IPS-18c (cell line): ENCODE measurements around the gene PMM2.

Experiments
- H3K4me3 ChIP-seq: 2 replicates; pipeline ENCODE4 v1.7.0; 2013; ENCODE audit warnings: low read depth, mild to moderate bottlenecking, low read length, moderate library complexity; ENCODE audit not compliant: insufficient read depth
- H3K9me3 ChIP-seq: one replicate; pipeline ENCODE4 v1.6.1; 2013; ENCODE audit warnings: mild to moderate bottlenecking, low read length, moderate library complexity; ENCODE audit not compliant: control insufficient read depth, insufficient read depth

Gene PMM2

DNA sequence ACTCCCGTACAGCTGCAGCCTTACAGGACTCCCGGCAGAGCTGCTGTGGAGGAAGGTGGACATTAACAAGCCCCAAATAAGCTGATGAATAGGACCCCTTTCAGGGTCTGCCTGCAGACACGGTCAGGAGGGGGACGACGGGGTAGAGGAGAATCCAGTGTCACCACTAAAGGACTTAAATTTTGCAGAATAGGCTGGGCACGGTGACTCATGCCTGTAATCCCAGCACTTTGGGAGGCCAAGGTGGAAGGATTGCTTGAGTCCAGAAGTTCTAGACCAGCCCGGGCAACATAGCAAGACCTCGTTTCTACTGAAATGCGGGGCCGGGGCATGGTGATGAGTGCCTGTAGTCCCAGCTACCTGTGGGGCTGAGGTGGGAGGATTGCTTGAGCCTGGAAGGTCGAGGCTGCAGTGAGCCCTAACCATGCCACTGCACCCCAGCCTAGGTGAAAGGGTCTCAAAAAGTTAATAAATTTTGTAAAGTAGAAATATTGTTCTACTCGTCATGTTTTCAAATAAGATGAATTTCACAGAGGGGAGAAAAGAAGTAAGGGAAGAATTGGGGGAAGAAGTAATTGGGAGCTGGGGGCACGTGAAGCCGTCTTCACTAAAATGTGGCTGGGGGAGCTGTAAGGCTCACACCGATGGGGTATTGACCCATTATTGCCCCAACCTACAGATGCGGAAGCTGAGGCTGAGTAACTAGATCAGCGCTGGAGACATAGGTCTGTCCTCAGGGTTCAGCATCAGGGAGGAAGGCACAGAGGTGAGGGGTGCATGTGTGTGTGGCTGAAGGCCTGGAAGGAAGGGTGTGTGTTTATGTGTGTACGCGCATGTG is 89.2 kb downstream of the PMM2 start:
- H3K4me3 ChIP-seq = no peak overlapping the region
- H3K9me3 ChIP-seq = peaks cover 2% of the 10 kb centered on the region

DNA sequence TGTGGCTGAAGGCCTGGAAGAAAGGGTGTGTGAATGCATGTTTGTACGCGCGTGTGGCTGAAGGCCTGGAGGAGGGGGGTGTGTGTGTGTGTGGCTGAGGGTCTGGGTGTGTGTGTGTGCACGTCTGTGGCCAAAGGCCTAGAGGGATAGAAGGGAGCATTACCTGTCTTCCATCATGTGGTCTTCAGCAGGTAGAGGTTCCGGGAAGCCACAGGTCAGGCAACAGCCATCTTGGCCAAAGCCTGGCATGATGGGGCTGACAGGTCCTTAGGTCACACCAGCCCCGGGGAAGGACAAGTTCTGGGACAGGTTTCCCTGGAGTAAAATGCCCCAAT is 89.8 kb downstream of the PMM2 start:
- peaks cover 2% of the 10 kb centered on the region for H3K9me3 ChIP-seq
- no peak overlapping the region for H3K4me3 ChIP-seq

DNA sequence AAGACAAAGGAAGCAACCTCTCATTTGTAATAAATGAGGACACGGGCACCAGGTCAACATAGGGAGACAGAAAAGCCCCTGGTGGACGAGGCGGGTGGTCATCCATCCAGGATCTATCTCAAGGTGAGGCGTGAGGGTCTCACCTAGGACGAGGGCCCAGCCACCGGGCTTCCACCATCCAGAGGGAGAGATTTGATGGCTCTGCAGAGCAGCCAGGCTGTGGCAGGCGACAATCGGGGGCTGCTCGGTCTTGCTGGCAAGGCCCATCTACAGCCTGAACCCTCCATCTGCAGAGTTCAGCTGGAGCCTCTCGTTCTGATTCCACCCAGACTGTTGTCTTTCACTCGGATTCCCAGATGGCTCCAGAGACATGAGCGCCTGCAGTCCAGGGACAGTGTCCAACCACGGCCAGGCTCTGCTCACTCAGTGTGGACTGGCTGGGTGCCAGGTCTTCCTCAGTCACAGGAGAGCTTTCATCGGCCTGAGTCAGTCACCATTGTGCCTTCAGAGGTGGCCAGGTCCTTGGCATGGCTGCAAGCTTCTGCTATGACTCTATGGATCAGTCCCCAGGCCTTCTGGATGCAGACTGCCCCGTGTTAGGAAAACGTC is 90.4 kb downstream of the PMM2 start:
- Histone ChIP-seq H3K4me3 (no peak overlapping the region), H3K9me3 (peaks cover 2% of the 10 kb centered on the region)

DNA sequence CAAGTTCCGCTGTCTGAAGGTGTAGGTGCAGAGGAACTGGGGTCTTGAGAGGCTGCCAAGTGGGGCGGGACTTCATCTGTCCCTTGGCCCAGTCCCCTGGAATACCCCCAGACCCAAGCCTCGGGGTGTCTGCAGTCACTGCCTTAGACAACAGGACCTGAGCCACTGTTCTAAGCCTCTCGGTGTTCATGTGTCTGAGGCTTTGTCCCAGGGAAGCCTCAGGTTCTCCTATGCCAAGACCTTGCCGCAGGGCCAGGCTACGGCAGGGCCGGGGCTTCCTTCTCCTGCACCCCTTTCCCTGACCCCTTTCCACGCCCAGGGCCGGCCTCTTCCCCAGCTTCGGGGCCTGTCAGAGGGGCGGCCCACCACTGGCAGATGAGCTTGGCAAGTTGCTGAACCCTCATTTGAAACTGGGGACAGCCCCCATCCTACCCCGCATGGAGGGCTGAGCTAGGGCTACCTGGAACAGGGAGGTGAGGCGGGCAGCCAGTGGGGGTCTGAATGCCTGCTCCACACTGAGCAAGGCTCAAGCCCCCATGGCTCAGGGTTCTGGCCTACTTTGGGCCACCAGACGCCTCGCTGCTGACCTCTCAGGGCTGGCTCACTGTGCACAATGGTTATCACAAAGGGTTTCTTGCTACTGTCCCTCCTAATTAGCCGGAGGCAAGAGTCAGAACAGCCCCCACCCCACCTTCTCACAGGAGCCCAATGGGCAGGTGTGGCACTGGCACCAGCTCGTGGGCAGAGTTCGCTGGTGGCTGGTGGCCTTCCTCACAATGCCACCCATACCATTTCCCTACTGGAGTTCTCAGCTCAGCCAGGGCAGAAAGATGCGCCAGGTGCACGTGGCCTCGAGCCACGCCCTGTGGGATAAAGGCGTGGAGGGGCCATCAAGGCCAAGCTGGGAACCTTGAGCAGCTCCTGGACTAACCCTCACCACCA is 91.6 kb downstream of the PMM2 start:
- no peak overlapping the region for H3K4me3 ChIP-seq
- peaks cover 2% of the 10 kb centered on the region for H3K9me3 ChIP-seq

DNA sequence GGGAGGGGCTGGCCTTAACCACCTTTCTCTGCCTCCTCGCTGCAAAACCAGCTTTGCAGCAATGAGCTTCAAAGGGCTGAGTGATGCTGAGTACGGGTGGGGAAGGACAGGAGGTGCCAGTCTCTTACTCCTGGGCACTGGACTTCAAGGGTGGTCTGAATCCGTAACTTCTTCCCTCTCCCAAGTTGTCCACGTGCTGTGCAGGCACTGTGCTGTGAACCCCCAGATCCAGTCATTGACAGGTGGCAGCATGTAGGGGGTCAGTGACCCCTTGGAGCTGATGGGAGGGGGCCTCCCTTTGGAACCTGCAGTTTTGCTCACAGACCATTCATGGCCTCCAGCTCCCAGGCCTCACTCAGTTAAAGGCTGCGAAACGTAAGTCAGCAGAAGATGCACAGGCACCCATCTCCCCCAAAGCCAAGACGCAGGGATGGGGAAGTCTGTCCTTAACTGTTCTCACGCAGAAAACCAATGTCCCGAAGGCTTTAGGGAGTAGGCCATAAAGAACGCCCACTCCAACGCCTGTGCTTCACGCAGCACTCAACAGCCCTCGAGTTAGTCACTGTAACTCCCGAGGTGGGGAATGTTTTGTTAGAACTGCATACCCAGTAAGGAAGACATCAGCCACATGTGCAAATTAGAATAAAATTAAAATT is 92.4 kb downstream of the PMM2 start:
- Histone ChIP-seq H3K9me3 (peaks cover 2% of the 10 kb centered on the region), H3K4me3 (no peak overlapping the region)

DNA sequence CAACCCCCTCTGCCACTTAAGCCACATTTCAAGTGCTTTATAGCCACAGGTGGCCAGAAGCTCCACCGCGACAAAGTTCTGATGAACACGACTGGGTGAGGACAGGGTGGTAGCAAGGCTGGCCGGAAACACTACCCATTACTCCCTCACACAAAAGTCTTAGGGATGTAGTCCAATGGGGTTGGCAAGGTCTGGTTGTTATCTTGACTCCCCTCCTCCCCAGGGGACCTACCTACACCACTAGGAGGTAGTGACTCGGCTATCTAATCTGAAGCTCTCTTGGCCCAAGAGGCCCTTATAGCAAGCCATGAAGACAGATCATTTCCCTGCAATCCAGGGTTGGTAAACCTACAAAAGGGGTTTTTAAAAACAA is 92.9 kb downstream of the PMM2 start:
- H3K4me3 ChIP-seq = no peak overlapping the region
- peaks cover 2% of the 10 kb centered on the region for H3K9me3 ChIP-seq

DNA sequence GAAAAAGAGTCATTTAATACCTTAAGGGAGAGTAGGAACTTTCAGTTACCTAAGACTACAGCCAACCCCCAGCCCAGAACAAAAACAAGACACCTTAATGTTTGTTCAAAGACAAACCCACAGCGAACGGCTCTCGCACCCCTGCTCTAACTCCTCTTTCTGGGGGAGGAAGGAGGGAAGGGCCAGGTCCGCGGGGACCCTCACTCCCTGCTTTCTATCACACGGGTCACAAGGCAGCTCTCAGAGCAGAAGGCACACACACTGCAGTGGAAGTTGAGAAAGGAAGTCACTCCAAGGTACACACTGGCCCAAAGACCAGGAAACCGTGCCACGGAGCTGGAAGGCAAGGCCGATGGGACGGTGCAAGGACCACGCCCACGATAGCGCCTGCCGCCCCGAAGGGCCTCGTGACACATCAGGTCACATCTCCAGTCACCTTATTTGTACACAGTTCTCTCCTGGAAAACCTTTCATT is 94.5 kb downstream of the PMM2 start:
- peaks cover 2% of the 10 kb centered on the region for H3K9me3 ChIP-seq
- no peak overlapping the region for H3K4me3 ChIP-seq

DNA sequence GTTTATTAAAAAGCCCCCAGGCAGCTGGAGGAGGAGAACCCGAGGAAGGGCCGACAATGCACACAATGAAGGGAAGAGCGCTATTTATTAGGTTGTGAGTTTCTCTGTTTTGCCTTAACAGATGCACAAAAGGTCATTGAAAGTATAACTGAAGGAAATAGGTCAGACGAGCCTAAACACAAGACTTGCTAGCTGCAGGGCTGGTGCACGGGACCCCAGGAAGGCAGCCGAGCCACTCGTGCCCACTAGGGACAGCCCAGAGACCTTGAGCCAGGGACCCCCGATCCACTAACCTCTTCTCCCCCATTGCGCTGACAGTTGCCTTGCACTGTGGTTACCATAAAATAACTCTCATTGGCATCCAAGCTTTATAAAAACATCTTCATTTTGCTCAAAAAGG is 95.8 kb downstream of the PMM2 start:
- Histone ChIP-seq H3K4me3 (no peak overlapping the region), H3K9me3 (peaks cover 2% of the 10 kb centered on the region)

DNA sequence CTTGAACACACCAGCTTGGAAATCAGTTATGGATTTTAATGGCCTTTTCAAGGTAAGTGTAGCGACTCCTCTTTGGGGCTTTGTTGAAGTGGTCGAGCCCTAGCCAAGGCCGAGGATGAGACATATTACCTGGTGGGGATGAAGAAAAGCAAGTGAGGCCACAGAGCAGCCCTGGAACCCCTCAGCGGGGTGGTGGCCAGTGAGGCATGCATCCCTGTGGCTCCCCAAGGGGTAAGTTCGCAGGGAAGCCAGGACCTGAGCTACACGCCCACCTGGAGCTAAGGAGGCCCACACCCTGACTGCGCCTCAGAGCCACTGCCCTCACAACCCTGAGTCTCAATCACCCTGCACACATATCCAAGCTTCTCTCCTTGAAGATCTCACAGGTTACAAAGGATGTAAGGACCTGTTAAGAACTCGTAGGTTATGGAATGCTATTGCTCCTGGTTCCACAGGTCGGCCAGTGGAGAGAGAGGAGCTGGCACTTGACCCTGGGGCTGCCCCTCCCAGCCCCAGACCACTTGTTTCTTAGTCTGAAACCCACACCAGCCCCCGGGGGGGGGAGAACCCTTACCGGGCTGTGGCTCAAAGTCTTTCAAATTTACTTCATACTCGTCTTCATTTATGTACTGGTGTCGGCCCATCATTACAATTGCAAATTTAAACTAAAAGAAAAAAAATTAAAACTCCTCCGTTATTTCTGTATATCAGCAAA is 96.5 kb downstream of the PMM2 start:
- Histone ChIP-seq H3K4me3 (no peak overlapping the region), H3K9me3 (no peaks in the 10 kb centered on the region)

DNA sequence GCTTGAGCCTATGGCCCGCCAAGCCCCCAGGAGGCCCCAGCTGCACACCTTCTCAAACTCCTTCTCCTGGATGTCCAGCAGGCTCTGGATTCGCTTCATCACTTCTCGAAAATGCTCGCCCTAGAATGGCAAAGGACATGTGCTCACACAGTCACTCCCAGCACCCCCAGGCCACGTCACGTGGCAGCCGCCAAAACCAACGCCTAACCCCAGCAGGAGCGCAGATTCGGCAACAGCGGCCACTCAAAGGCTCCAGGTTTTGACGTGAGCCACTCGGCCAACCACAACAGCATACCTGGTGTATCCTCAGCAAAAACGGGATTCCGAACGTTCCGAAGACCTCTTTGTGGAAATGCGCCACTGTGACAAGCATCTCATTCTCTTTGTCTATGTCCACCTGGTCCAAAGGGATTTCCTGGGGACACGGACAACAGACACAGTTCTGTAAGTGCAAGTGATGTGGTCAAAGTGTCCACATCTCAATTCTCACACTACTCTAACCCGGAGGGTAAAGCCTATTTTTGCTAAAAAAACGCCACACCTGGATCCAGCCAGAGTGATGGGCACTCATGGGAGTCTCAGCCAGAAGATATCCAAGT is 97.2 kb downstream of the PMM2 start:
- no peak overlapping the region for H3K4me3 ChIP-seq
- no peaks in the 10 kb centered on the region for H3K9me3 ChIP-seq

DNA sequence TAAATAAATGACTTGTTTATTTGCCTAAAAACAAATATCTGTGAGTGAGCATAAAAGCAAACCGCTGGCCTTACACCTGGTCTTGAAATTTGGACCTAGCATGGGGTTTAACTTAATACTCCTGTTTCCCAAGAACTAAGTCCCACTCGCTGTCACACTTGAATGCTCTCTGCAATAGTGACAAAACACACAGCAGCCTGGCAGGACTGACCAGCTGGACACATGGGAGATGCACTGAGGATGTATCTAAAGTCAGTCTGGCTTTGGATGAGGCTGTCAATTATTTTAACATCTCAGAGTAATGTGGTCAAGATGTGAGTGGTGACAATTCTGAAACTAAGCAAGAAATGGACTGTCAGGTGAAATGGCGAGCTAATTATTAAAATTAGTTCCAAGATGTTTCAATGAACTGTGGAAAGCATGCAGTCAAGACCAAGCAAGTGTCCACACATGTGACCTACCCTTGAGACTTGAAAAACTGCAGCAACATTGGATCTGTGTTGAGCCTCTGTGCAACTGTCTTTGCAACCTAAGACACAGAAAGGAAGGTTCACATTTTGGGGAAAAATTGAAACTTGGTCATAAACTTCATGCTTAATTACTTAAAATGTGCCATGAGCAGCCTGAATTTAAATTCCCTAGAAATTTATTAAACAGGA is 101.2 kb downstream of the PMM2 start:
- Histone ChIP-seq H3K9me3 (no peaks in the 10 kb centered on the region), H3K4me3 (no peak overlapping the region)
